ENCODE measurements around the gene EMILIN3. TPM values are rescaled to one million over a fixed set of nuclear protein-coding genes. Genes with fewer than 3 reads are reported as not detected.

Gene EMILIN3
- total and polyA plus RNA-seq, 2 donors (not counting 3 experiments of a cell fraction or from before 2014, with no cell fraction given), result 0.15 TPM; not detected in 1

DNA sequence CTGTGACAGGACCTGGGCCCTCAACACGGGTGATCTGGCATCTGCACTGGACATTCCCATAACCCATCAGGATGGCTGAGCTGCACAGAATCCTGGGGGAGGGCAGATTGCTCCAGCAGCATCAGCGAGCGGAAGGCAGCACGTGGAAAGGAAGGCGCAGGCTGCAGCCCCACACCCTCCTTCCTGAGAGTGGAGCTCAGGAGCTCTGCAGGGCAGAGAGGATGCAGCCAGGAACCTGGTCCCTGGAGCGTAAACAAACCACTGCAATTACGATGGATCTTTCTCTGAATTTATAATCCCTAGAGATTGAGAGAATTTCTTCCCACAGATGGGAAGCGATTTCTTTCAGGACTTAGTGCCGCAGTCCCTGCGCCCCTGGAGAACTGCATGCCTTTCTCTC lies 39.7 kb upstream of the EMILIN3 start:
- Histone ChIP-seq H3K79me2 (ENCODE audit: control insufficient read depth, insufficient read depth, low read length) (no peaks in the 10 kb centered on the region), H3K9me1 (replicated peaks; ENCODE audit: control insufficient read depth, extremely low read depth, insufficient read depth, low read length) (no peaks in the 10 kb centered on the region), H4K20me1 (replicated peaks; ENCODE audit: control insufficient read depth, extremely low read depth, insufficient read depth, low read length) (no peaks in the 10 kb centered on the region), H3K36me3 (ENCODE audit: control insufficient read depth in 2 of 2, extremely low read depth in 1 of 2, insufficient read depth in 2 of 2, low read length in 2 of 2) (peaks cover 5 to 38% of the 10 kb centered on the region in 2 experiments), H2AFZ (ENCODE audit: low read depth, low read length) (no peak overlapping the region), H3K4me1 (ENCODE audit: control insufficient read depth, extremely low read depth, insufficient read depth, low read length) (no peaks in the 10 kb centered on the region), H3K9me3 (replicated peaks; ENCODE audit: control insufficient read depth, insufficient read depth, low read length) (no peaks in the 10 kb centered on the region), H3K4me3 (replicated peaks in 1 of 3; ENCODE audit: insufficient read depth in 1 of 3, low read depth in 1 of 3, low read length in 3 of 3) (no peak overlapping the region), H3K9ac (replicated peaks; ENCODE audit: extremely low read depth, insufficient read depth, low read length) (no peak overlapping the region), H3K27me3 (ENCODE audit: control insufficient read depth in 2 of 2, insufficient read depth in 2 of 2, low read length in 2 of 2) (no peaks in the 10 kb centered on the region), H3K27ac (ENCODE audit: insufficient read depth, low read depth, low read length) (no peak overlapping the region), H3K4me2 (ENCODE audit: insufficient read depth, low read length) (no peak overlapping the region)
- no peak for FAIRE-seq
- ChIA-PET POLR2A (no interaction called here), CTCF (no interaction called here)
- no TSS peak for BruUV-seq (replicated peaks)
- intact Hi-C loops (cut with micrococcal nuclease), result no loop called here
- TF ChIP-seq FOS (IDR thresholded peaks at IDR 0.05; ENCODE audit: borderline replicate concordance, insufficient read depth, low read length) (no peak), MAX (IDR thresholded peaks at IDR 0.05; ENCODE audit: insufficient read depth, insufficient read length) (no peak), JUN (IDR thresholded peaks at IDR 0.05; ENCODE audit: borderline replicate concordance, insufficient read depth, insufficient read length, low read depth) (no peak), POLR2A (IDR thresholded peaks at IDR 0.05; ENCODE audit: low read depth, low read length) (no peak), MYC (IDR thresholded peaks at IDR 0.05; ENCODE audit: low read depth, low read length) (no peak), EZH2 (IDR thresholded peaks at IDR 0.05; ENCODE audit: borderline replicate concordance, low read depth, low read length, severe bottlenecking) (no peak)
- no peak for DNase-seq (ENCODE audit: low read depth, low spot score)
- dilution Hi-C loops (cut with MboI; ENCODE audit: extremely low pct_ligation_motif_present, low sequenced_read_pairs), result no loop called here

GRCh38 chr20:41405436-41405835 lies 38.8 kb upstream of the EMILIN3 start:
- peaks cover 5 to 34% of the 10 kb centered on the region in 2 experiments for H3K36me3 ChIP-seq (ENCODE audit: control insufficient read depth in 2 of 2, extremely low read depth in 1 of 2, insufficient read depth in 2 of 2, low read length in 2 of 2)
- H3K9me3 ChIP-seq (replicated peaks; ENCODE audit: control insufficient read depth, insufficient read depth, low read length), result no peaks in the 10 kb centered on the region
- intact Hi-C loops (cut with micrococcal nuclease), result no loop called here
- no peaks in the 10 kb centered on the region for H4K20me1 ChIP-seq (replicated peaks; ENCODE audit: control insufficient read depth, extremely low read depth, insufficient read depth, low read length)
- dilution Hi-C loops (cut with MboI; ENCODE audit: extremely low pct_ligation_motif_present, low sequenced_read_pairs), result no loop called here
- no peak overlapping the region for H3K27ac ChIP-seq (ENCODE audit: insufficient read depth, low read depth, low read length)
- H3K4me3 ChIP-seq (replicated peaks in 1 of 3; ENCODE audit: insufficient read depth in 1 of 3, low read depth in 1 of 3, low read length in 3 of 3), result no peak overlapping the region
- H3K9me1 ChIP-seq (replicated peaks; ENCODE audit: control insufficient read depth, extremely low read depth, insufficient read depth, low read length), result no peaks in the 10 kb centered on the region
- FAIRE-seq, result no peak
- no peak for DNase-seq (ENCODE audit: low read depth, low spot score)
- CTCF ChIA-PET, result no interaction called here
- no peaks in the 10 kb centered on the region for H3K79me2 ChIP-seq (ENCODE audit: control insufficient read depth, insufficient read depth, low read length)
- H2AFZ ChIP-seq (ENCODE audit: low read depth, low read length), result no peak overlapping the region
- no peaks in the 10 kb centered on the region for H3K27me3 ChIP-seq (ENCODE audit: control insufficient read depth in 2 of 2, insufficient read depth in 2 of 2, low read length in 2 of 2)
- TF ChIP-seq GATA2 (IDR thresholded peaks at IDR 0.05; ENCODE audit: insufficient read depth, insufficient read length, low read depth, low read length), result no peak
- no peak for TF ChIP-seq JUN (IDR thresholded peaks at IDR 0.05; ENCODE audit: borderline replicate concordance, insufficient read depth, insufficient read length, low read depth)
- no peak for TF ChIP-seq FOS (IDR thresholded peaks at IDR 0.05; ENCODE audit: borderline replicate concordance, insufficient read depth, low read length)
- no peak for TF ChIP-seq EZH2 (IDR thresholded peaks at IDR 0.05; ENCODE audit: borderline replicate concordance, low read depth, low read length, severe bottlenecking)
- TF ChIP-seq CTCF (IDR thresholded peaks at IDR 0.05; ENCODE audit: extremely low read depth in 1 of 2, insufficient read depth in 1 of 2, low read depth in 1 of 2, low read length in 2 of 2), result no peak
- no peak for TF ChIP-seq MYC (IDR thresholded peaks at IDR 0.05; ENCODE audit: low read depth, low read length)
- no peak for TF ChIP-seq POLR2AphosphoS5 (IDR thresholded peaks at IDR 0.05; ENCODE audit: insufficient read depth, low read depth, low read length)
- TF ChIP-seq MAX (IDR thresholded peaks at IDR 0.05; ENCODE audit: insufficient read depth, insufficient read length), result no peak
- TF ChIP-seq POLR2A (IDR thresholded peaks at IDR 0.05; ENCODE audit: low read depth, low read length), result no peak
- H3K4me2 ChIP-seq (ENCODE audit: insufficient read depth, low read length), result no peak overlapping the region
- no peak overlapping the region for H3K9ac ChIP-seq (replicated peaks; ENCODE audit: extremely low read depth, insufficient read depth, low read length)
- POLR2A ChIA-PET, result no interaction called here
- H3K4me1 ChIP-seq (ENCODE audit: control insufficient read depth, extremely low read depth, insufficient read depth, low read length), result no peaks in the 10 kb centered on the region
- no TSS peak for BruUV-seq (replicated peaks)
